ENCODE results near the gene GNAQ. TPM values are rescaled to one million over a fixed set of nuclear protein-coding genes. Genes with fewer than 3 reads are reported as not detected.

GNAQ gene
- total RNA-seq, 1 experiment from 2014 or later, result 48.6 TPM

DNA sequence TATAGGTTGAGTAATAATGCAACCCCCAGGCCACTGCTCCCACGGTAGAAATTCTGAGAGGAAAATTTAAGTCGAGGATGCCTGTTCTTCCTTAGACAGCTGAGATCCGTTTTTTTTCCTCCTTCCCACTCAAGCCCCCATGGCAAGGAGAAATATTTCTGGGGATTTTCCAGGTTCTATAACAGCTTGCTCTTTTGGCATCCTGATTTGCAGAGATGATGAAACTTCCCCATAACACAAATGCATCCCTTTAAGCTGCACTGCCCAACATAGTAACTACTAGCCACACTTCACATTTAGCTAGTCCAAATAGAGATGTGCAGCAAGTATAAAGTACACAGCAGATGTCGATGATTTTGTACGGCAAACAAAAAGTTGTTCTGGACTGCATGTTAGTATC is 351.0 kb downstream of the GNAQ start:
- no peaks in the 10 kb centered on the region for H3K79me1 ChIP-seq (ENCODE audit: insufficient read depth, low read depth, low read length, poor library complexity, severe bottlenecking)
- H3K23me2 ChIP-seq (ENCODE audit: insufficient read length, low read depth, low read length, poor library complexity, severe bottlenecking), result no peaks in the 10 kb centered on the region
- peaks cover 17 to 18% of the 10 kb centered on the region in 2 experiments; a peak in 4 of 5 replicates for H3K9me3 Mint-ChIP-seq
- H4K91ac ChIP-seq (ENCODE audit: insufficient read length, low read depth, low read length), result no peak overlapping the region
- no peak overlapping the region for H3K56ac ChIP-seq (ENCODE audit: insufficient read length, low read depth, low read length)
- H3K4me2 ChIP-seq (ENCODE audit: insufficient read depth, insufficient read length, low read length), result no peak overlapping the region
- peaks cover 4 to 17% (median 6%) of the 10 kb centered on the region in 3 experiments for H3K36me3 Mint-ChIP-seq (ENCODE audit: insufficient read depth in 1 of 3, low read depth in 3 of 3)
- H3K79me2 ChIP-seq (ENCODE audit: insufficient read depth, low read length), result no peaks in the 10 kb centered on the region
- H3K27ac ChIP-seq (ENCODE audit: insufficient read length, low read depth, low read length), result no peak overlapping the region
- H3K27ac Mint-ChIP-seq, result no peak overlapping the region
- H3T11ph ChIP-seq (ENCODE audit: low read length), result no peak overlapping the region
- no peaks in the 10 kb centered on the region for H4K20me1 ChIP-seq (ENCODE audit: control insufficient read depth, insufficient read depth, insufficient read length)
- H3K23ac ChIP-seq (ENCODE audit: insufficient read length, low read depth, low read length), result no peak overlapping the region
- no peak overlapping the region for H2BK120ac ChIP-seq (ENCODE audit: low read depth, low read length, poor library complexity, severe bottlenecking)
- H3K4me1 Mint-ChIP-seq, result no peaks in the 10 kb centered on the region
- H3K9ac ChIP-seq (ENCODE audit: extremely low read depth, insufficient read length, low read length), result no peak overlapping the region
- H3K14ac ChIP-seq (ENCODE audit: insufficient read depth, low read length), result no peak overlapping the region
- no peak overlapping the region for H3K4me3 Mint-ChIP-seq
- no peaks in the 10 kb centered on the region for H3K4me1 ChIP-seq (ENCODE audit: insufficient read depth, low read length)
- no peak overlapping the region for H2BK12ac ChIP-seq (ENCODE audit: insufficient read length, low read depth, low read length)
- TF ChIP-seq, protein P1, sequence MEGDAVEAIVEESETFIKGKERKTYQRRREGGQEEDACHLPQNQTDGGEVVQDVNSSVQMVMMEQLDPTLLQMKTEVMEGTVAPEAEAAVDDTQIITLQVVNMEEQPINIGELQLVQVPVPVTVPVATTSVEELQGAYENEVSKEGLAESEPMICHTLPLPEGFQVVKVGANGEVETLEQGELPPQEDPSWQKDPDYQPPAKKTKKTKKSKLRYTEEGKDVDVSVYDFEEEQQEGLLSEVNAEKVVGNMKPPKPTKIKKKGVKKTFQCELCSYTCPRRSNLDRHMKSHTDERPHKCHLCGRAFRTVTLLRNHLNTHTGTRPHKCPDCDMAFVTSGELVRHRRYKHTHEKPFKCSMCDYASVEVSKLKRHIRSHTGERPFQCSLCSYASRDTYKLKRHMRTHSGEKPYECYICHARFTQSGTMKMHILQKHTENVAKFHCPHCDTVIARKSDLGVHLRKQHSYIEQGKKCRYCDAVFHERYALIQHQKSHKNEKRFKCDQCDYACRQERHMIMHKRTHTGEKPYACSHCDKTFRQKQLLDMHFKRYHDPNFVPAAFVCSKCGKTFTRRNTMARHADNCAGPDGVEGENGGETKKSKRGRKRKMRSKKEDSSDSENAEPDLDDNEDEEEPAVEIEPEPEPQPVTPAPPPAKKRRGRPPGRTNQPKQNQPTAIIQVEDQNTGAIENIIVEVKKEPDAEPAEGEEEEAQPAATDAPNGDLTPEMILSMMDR (conservative IDR thresholded peaks at IDR 0.05), result no peak
- DNase-seq, result no peak
- no peak overlapping the region for H2BK5ac ChIP-seq (ENCODE audit: insufficient read length, low read length)
- H3K18ac ChIP-seq (ENCODE audit: insufficient read length, low read depth, low read length), result no peak overlapping the region
- no peak overlapping the region for H4K5ac ChIP-seq (ENCODE audit: insufficient read length, low read depth, low read length)
- H3K27me3 ChIP-seq (ENCODE audit: insufficient read depth, low read length), result no peaks in the 10 kb centered on the region
- no peak overlapping the region for H2AK5ac ChIP-seq (ENCODE audit: insufficient read length, low read length)
- no peak overlapping the region for H2BK15ac ChIP-seq (ENCODE audit: low read depth, low read length)
- H2BK20ac ChIP-seq (ENCODE audit: low read depth, low read length, poor library complexity, severe bottlenecking), result no peak overlapping the region
- no CpG with 5 or more reads among the region's 5 CpGs for WGBS (ENCODE audit: extremely low coverage, insufficient read length, low lambda C conversion rate)
- H4K8ac ChIP-seq (replicated peaks; ENCODE audit: insufficient read length, low read depth, low read length), result no peak overlapping the region
- H2AFZ ChIP-seq (ENCODE audit: low read length), result no peak overlapping the region
- H3K9me3 ChIP-seq (ENCODE audit: control insufficient read depth, low read depth, low read length), result no peaks in the 10 kb centered on the region
- no peaks in the 10 kb centered on the region for H3K27me3 Mint-ChIP-seq (ENCODE audit: low read depth)
- H3K4ac ChIP-seq (ENCODE audit: low read depth, low read length), result no peak overlapping the region
